HEK293T (cell line): Measurements from ENCODE around the gene RBFOX1.

ENCODE experiments used
- BHLHE40 ChIP-seq: fragments of 450-650 bp; IDR thresholded peaks from 2 replicates; pipeline ENCODE4 v1.6.1; 2016; ENCODE audit warnings: mild to moderate bottlenecking, moderate library complexity, borderline replicate concordance
- LEF1 ChIP-seq: fragments of 450-650 bp; IDR thresholded peaks from 2 replicates; pipeline ENCODE4 v1.6.1; 2017; ENCODE audit warnings: mild to moderate bottlenecking, borderline replicate concordance
- NFRKB ChIP-seq: fragments of 450-650 bp; IDR thresholded peaks from 2 replicates; pipeline ENCODE4 v1.6.1; 2016; ENCODE audit warnings: mild to moderate bottlenecking, moderate library complexity
- SP1 ChIP-seq: fragments of 450-650 bp; IDR thresholded peaks from 2 replicates; pipeline ENCODE4 v1.6.1; 2017
- ZNF384 ChIP-seq: fragments of 450-650 bp; IDR thresholded peaks from 2 replicates; pipeline ENCODE4 v1.6.1; 2016

- TF ChIP-seq LEF1 = no peak
- no peak for TF ChIP-seq NFRKB
- no peak for TF ChIP-seq ZNF384
- no peak for TF ChIP-seq BHLHE40
- no peak for TF ChIP-seq SP1
Measured at GRCh38 chr16:7317982-7318381, 14.7 kb upstream of the RBFOX1 start.
